Ascending aorta (tissue), 2 donors: ENCODE data around the gene SLC41A3. TPM values are rescaled to one million over a fixed set of nuclear protein-coding genes. Genes with fewer than 3 reads are reported as not detected.

ENCODE experiments used
- DNase-seq, 2 donors: peaks; one replicate each; pipeline ENCODE4 v3.0.0-alpha.2; 2019; ENCODE audit warnings: low spot score in 2 of 2
- H3K27ac ChIP-seq, 2 donors: fragments of 200-600 bp; sonication (generic); one replicate each; pipeline ENCODE4 v1.5.1; 2016 to 2017; ENCODE audit warnings: mild to moderate bottlenecking in 1 of 2
- H3K27me3 ChIP-seq: fragments of 200-600 bp; sonication (generic); one replicate; pipeline ENCODE4 v1.5.1; 2017
- H3K36me3 ChIP-seq, 2 donors: fragments of 200-600 bp; sonication (generic); one replicate each; pipeline ENCODE4 v1.5.1; 2016
- H3K4me1 ChIP-seq, 2 donors: fragments of 200-600 bp; sonication (generic); one replicate each; pipeline ENCODE4 v1.5.1; 2016 to 2017; ENCODE audit warnings: mild to moderate bottlenecking in 1 of 2
- H3K4me3 ChIP-seq, 2 donors: fragments of 200-600 bp; sonication (generic); one replicate each; pipeline ENCODE4 v1.5.1; 2016 to 2017; ENCODE audit warnings: mild to moderate bottlenecking in 1 of 2
- H3K9me3 ChIP-seq, 2 donors: fragments of 200-600 bp; sonication (generic); one replicate each; pipeline ENCODE4 v1.5.1; 2016
- intact Hi-C: fragments of 100-400 bp; cut with DNase I; formaldehyde crosslinking; loops from one replicate; pipeline ENCODE4 v1.15.1; 2023
- total RNA-seq: library from RNA; depleted of rRNA; stranded (reverse); fragments of >200 nt; gene quantifications from one replicate; pipeline ENCODE4 v1.1.0, GENCODE V29; 2016
- TF ChIP-seq, protein P1 (sequence below), 3 experiments: fragments of 200-600 bp in 2 of 3; fragments of 450-650 bp in 1 of 3; sonication (generic) in 2 of 3; IDR thresholded peaks; one replicate each; pipeline ENCODE4 v1.5.1; 2016 to 2019; ENCODE audit warnings: antibody characterized with exemption in 3 of 3, mild to moderate bottlenecking in 1 of 3, moderate library complexity in 1 of 3

Gene SLC41A3
- total RNA-seq, 1 donor from 2014 or later, result 111 TPM

DNA sequence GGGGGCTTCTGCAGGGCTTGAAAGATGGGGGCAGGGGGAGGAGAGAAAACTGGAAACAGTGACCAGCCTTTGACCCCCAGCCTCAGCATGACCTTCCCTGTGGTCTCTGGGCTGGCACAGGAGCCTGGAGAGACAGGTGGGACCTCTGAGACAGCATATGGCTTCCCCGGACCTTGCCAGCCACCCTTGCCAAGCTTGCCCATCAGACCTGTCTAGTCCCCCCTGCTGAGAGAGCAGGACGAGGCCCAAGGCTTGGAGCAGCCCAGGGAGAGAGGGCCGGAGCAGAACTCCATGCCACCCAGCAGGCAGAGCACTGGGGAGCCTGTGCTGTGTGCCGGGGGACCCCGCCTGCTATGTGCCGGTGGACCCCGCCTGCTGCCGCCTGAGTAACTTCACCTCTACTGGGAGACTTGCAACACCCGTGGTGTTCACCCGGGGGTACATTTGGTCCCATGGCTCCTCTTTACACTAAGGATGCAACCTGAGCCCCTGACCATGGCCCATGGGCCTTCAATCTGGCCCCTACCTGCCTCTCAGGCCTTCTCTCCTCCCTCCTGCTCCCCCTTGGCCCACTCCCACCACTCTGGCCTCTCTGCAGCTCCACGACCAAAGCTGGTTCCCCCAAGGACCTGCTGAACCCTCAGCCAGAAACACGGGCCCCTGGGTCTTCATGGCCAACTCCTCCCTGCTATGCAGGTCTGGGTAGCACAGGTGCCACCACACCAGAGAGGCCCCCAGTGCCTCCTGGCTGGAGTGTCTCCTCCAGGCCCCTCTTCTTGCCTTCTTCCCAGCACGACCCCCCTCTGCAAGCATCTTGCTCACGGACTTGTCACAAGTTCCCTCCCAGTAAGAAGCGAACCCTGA, 21.1 kb upstream of the SLC41A3 start:
- H3K27ac ChIP-seq, result peak overlapping the region; percentile 96 to 98
- H3K4me1 ChIP-seq, result peaks cover 18 to 35% of the 10 kb centered on the region in 2 donors
- intact Hi-C loops, result loop anchor here (5.0 kb wide), 2 partner anchors 188 to 372 kb away; partner anchors contain the start of gene ZXDC
- no peak overlapping the region for H3K4me3 ChIP-seq
- peak in 1 of 2 donors; percentile 56 for DNase-seq
- H3K9me3 ChIP-seq, result no peaks in the 10 kb centered on the region
- H3K36me3 ChIP-seq, result peaks cover 18 to 45% of the 10 kb centered on the region in 2 donors
- no peaks in the 10 kb centered on the region for H3K27me3 ChIP-seq
- TF ChIP-seq, protein P1, sequence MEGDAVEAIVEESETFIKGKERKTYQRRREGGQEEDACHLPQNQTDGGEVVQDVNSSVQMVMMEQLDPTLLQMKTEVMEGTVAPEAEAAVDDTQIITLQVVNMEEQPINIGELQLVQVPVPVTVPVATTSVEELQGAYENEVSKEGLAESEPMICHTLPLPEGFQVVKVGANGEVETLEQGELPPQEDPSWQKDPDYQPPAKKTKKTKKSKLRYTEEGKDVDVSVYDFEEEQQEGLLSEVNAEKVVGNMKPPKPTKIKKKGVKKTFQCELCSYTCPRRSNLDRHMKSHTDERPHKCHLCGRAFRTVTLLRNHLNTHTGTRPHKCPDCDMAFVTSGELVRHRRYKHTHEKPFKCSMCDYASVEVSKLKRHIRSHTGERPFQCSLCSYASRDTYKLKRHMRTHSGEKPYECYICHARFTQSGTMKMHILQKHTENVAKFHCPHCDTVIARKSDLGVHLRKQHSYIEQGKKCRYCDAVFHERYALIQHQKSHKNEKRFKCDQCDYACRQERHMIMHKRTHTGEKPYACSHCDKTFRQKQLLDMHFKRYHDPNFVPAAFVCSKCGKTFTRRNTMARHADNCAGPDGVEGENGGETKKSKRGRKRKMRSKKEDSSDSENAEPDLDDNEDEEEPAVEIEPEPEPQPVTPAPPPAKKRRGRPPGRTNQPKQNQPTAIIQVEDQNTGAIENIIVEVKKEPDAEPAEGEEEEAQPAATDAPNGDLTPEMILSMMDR (IDR thresholded peaks at IDR 0.05), result no peak

DNA sequence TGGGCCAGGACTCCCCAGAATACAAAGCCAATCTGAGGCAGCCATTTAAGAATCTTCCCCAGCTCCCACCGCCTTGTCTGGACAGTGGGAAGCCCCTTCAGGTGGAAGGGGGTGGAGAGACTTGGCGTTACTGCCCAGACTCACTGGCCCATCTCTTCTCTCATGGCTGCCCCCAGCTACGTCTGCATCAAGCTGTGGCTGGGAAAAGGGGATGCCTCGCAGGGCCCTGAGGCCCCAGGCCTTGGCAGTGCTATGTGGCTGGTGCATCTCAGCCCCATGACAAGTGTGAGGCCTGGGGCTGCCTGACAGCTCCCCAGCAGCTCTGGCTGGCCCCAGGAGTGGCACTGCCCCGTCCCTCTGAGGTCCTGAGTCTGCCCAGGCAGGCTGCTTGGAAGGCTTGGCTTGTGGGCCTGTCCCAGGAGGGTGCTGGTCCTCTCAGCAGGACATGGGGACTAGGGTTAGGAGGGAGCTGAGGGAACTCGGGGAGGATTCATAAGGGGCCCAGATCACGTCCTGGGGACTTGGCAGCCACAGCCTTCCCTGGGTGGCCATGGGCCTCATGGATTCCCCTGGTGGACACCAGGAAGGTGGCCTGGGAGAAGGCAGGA, 20.2 kb upstream of the SLC41A3 start:
- H3K36me3 ChIP-seq, result peaks cover 14 to 37% of the 10 kb centered on the region in 2 donors
- TF ChIP-seq, protein P1 (IDR thresholded peaks at IDR 0.05), result no peak

DNA sequence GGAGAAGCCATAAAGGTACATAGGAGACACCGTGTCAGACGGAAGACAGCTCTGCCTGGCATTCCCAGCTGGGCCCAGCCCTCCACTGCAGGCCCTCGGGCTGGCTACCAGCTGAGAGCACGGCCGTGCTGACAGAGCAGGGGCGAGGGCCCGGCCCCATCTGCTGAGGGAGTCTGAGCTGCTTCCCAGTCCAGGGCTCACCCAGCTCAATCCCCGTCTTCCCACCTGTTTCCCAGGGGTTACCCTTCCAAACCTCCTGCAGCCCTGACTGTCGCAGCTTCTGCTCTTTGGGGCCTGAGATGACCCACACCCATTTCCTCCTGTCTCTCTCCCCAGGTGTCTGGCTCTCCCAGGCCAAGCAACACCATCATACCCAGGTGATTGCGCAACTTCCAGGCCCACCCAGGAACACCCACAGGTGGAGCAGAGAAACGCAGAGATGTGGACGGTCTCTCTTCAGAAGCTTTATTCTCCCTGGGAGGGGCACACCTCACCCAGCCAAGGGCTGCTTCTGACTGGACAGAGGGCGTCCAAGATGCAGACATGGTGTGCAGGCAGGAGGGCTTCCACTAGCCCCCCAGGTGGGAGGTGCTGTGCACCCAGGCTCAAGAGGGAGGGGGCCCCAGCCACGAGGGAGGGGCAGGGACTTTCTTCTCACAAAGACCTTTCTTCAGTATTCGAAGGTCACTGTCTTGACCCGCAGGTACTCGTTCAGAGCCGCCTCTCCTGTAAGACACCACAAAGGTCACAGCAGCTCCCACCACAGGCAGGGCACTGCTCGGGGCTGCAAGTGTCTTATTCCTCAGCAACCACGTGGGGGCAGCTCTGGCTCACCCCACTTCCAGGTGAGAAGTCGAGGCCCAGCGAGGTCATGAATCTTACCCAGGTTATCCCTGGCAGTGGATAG, 19.4 kb upstream of the SLC41A3 start:
- no peaks in the 10 kb centered on the region for H3K9me3 ChIP-seq
- intact Hi-C loops, result loop anchor here (2.0 to 5.0 kb wide), 3 partner anchors 77 to 374 kb away; partner anchors contain the start of genes ALDH1L1 and ZXDC
- DNase-seq, result peak in 1 of 2 donors; percentile 62
- H3K27ac ChIP-seq, result peak overlapping the region; percentile 96 to 98
- no peak overlapping the region for H3K4me3 ChIP-seq
- no peaks in the 10 kb centered on the region for H3K27me3 ChIP-seq
- peaks cover 24 to 45% of the 10 kb centered on the region in 2 donors for H3K4me1 ChIP-seq
- TF ChIP-seq, protein P1 (IDR thresholded peaks at IDR 0.05), result no peak
- peaks cover 14 to 29% of the 10 kb centered on the region in 2 donors for H3K36me3 ChIP-seq

More for the DNA sequence above, 20.2 kb upstream of the SLC41A3 start:
- peak in 1 of 2 donors; percentile 59 for DNase-seq
- peaks cover 24 to 42% of the 10 kb centered on the region in 2 donors for H3K4me1 ChIP-seq
- no peaks in the 10 kb centered on the region for H3K27me3 ChIP-seq
- peak overlapping the region; percentile 96 to 98 for H3K27ac ChIP-seq
- no peak overlapping the region for H3K4me3 ChIP-seq
- intact Hi-C loops, result loop anchor here (5.0 kb wide), 2 partner anchors 187 to 373 kb away; partner anchors contain the start of gene ZXDC
- no peaks in the 10 kb centered on the region for H3K9me3 ChIP-seq

DNA sequence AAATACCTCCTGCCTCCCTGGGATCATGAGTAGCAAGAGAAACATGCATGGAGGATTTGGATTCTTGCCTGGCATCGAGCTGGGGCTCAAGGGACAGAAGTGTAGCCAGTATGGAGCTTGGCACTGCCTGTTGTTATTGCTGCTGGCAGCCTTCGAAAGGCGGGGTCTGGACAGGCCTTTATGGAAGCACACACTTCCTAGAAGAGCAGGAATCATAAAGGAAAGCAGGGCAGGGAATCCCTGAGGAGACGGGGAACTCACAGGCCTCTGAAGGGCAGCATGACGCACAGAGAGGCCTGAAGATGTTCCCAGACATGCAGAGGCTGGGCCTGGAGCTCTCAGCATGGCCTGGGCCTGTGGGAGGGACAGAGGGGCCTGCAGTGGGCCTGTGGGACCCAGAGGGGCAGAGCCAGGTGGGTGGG, 18.6 kb upstream of the SLC41A3 start:
- H3K4me1 ChIP-seq, result peaks cover 24 to 46% of the 10 kb centered on the region in 2 donors
- intact Hi-C loops, result loop anchor here (2.0 to 5.0 kb wide), 3 partner anchors 78 to 375 kb away; partner anchors contain the start of genes ALDH1L1 and ZXDC

More for the DNA sequence above, 18.6 kb upstream of the SLC41A3 start:
- peaks cover 12 to 28% of the 10 kb centered on the region in 2 donors for H3K36me3 ChIP-seq
- no peak overlapping the region for H3K4me3 ChIP-seq
- TF ChIP-seq, protein P1 (IDR thresholded peaks at IDR 0.05), result no peak
- no peaks in the 10 kb centered on the region for H3K27me3 ChIP-seq
- H3K9me3 ChIP-seq, result no peaks in the 10 kb centered on the region
- peak; percentile 69 to 97 for DNase-seq
- peak overlapping the region; percentile 96 to 98 for H3K27ac ChIP-seq
